GM19455 (cell line): ENCODE measurements around the gene MIPOL1.
"Not testable (repeated sequence)": the region's sequence is repeated elsewhere in the genome, so short reads cannot be mapped to it uniquely, and the experiment has no call there.

Experiments used
- ATAC-seq: cut with Tn5 transposase; IDR thresholded peaks from one replicate; pipeline ENCODE4 v1.9.1; 2021; ENCODE audit not compliant: unreplicated experiment

Gene MIPOL1

GRCh38 chr14:37443461-37443860, 245.7 kb downstream of the MIPOL1 start:
- no peak for ATAC-seq

GRCh38 chr14:37447883-37448391, 250.2 kb downstream of the MIPOL1 start:
- ATAC-seq: no peak

GRCh38 chr14:37452323-37452722, 254.6 kb downstream of the MIPOL1 start:
- ATAC-seq: no peak

GRCh38 chr14:37453985-37454384, 256.2 kb downstream of the MIPOL1 start:
- no peak for ATAC-seq

GRCh38 chr14:37457334-37457733, 259.6 kb downstream of the MIPOL1 start:
- ATAC-seq: no peak

- ATAC-seq: not testable (repeated sequence)
These were observed 264.7 kb downstream of the MIPOL1 start for GRCh38 chr14:37462426-37462825.

GRCh38 chr14:37464192-37464858, 266.6 kb downstream of the MIPOL1 start:
- ATAC-seq: no peak

- ATAC-seq: no peak
These were observed 268.4 kb downstream of the MIPOL1 start for GRCh38 chr14:37466003-37466622.

- no peak for ATAC-seq
These were observed 268.9 kb downstream of the MIPOL1 start for GRCh38 chr14:37466623-37467088.

- ATAC-seq: no peak
These were observed 271.9 kb downstream of the MIPOL1 start for GRCh38 chr14:37469650-37470049.

- no peak for ATAC-seq
These were observed 272.5 kb downstream of the MIPOL1 start for GRCh38 chr14:37470251-37470650.

GRCh38 chr14:37472906-37473305, 275.2 kb downstream of the MIPOL1 start:
- no peak for ATAC-seq

GRCh38 chr14:37474191-37474590, 276.5 kb downstream of the MIPOL1 start:
- ATAC-seq: no peak

- no peak for ATAC-seq
These were observed 282.9 kb downstream of the MIPOL1 start for GRCh38 chr14:37480446-37481290.

- no peak for ATAC-seq
These were observed 284.7 kb downstream of the MIPOL1 start for GRCh38 chr14:37482428-37482827.

GRCh38 chr14:37483672-37484071, 285.9 kb downstream of the MIPOL1 start:
- ATAC-seq: no peak

- no peak for ATAC-seq
These were observed 292.9 kb downstream of the MIPOL1 start for GRCh38 chr14:37490607-37491006.

GRCh38 chr14:37491076-37491475, 293.3 kb downstream of the MIPOL1 start:
- ATAC-seq: no peak

- no peak for ATAC-seq
These were observed 295.9 kb downstream of the MIPOL1 start for GRCh38 chr14:37493606-37494005.

- ATAC-seq: no peak
These were observed 299.7 kb downstream of the MIPOL1 start for GRCh38 chr14:37497422-37497821.

GRCh38 chr14:37501877-37502276, 304.1 kb downstream of the MIPOL1 start:
- ATAC-seq: no peak

- ATAC-seq: no peak
These were observed 310.8 kb downstream of the MIPOL1 start for GRCh38 chr14:37508503-37508902.
